GM19239 (cell line): Measurements from ENCODE around the gene SPIRE1.

ENCODE experiments used
- DNase-seq: peaks from one replicate; pipeline ENCODE4 v3.0.0; 2011; ENCODE audit warnings: low spot score; ENCODE audit not compliant: insufficient read length
- FAIRE-seq: peaks from 2 replicates; lab custom pipeline; 2011; peaks lifted over from hg19 to GRCh38; lab: Jason Lieb, UNC

SPIRE1 gene

DNA sequence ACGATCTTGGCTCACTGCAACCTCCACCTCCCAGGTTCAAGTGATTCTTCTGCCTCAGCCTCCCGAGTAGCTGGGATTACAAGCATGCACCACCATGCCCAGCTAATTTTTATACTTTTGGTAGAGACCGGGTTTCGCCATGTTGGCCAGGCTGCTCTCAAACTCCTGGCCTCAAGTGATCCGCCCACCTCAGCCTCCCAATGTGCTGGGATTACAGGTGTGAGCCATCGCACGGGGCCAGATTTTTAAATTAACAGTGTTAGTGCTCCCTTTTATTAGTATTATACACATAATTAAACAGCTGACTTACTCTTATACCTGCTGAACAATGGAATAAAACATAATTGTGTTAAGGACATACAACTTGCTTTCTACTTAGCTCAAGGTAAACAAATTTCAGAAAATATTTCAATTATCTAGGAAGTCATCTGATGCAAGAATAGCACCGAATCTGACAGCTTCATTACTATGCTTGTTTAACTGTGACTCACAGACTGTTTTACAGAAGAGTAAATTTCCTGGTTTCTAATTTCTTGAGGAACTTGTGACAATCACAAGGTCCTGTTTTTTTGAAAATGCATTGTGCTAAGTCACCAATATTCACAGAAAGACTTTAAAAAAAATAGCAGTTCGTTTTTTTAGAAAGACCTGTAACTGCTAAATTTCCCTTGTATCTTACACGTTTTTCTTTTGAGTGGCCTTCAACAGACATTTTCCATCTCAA is 51.2 kb downstream of the SPIRE1 start:
- no peak for DNase-seq
- no peak for FAIRE-seq

DNA sequence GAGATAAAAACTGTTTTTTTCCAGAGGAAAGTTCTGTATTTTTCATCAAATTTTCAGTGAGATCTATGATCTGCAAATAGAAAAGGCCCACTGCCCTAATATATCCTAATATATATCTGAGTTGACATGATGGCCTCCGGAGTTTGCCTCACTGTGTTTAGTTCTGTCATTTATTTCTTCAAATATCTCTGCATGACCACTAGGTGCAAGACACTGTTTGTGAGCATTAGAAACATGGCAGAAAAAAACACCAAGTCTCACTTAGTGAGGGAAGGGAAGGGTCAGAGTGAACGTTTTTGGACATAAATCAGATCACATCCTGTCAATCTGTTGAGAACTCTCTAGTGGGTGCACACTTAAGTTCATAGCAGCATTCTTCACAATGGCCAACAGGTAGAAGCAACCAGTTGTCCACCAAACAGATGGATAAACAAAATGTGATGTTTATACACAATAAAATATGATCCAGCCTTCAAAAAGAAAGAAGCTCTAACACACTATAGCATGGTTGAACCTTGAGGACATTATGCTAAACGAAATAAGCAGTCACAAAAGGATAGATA is 53.4 kb downstream of the SPIRE1 start:
- FAIRE-seq = no peak
- DNase-seq = no peak

DNA sequence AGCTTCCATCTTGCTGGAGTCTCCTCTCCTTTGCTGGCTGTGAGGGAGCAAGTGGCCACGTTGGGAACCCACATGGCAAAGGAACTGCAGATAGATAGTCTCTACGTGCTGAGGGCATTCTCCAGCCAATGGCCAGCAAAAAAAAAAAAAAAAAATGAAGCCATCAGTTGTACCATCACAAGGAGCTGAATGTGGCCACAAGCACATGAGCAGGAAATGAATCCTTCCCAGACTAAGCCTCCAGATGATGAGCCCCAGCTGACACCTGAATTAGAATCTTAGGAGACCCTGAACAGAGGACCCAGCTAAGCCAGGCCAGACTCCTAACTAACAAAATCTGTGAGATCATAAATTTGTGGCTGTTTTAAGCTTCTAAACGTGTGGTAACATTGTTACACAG is 57.9 kb downstream of the SPIRE1 start:
- DNase-seq = no peak
- FAIRE-seq = no peak

DNA sequence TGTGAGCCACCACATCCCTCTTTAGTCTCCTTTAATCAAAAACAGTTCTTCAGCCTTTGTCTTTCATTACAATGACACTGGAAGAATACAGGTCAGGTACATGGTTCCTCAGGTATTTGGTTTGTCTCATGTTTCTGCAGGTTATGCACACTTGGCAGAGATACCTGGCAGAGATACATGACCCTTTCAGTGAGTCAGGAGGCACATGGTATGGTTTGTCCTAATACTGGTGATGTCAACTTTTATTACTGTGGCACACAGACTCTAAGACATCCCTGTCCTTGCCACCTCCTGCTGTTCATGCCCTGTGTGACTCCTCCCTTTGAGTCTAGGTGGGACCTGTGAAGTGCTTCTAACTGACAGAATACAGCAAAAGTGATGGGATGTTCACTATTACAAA is 58.4 kb downstream of the SPIRE1 start:
- DNase-seq (no peak), FAIRE-seq (no peak)

DNA sequence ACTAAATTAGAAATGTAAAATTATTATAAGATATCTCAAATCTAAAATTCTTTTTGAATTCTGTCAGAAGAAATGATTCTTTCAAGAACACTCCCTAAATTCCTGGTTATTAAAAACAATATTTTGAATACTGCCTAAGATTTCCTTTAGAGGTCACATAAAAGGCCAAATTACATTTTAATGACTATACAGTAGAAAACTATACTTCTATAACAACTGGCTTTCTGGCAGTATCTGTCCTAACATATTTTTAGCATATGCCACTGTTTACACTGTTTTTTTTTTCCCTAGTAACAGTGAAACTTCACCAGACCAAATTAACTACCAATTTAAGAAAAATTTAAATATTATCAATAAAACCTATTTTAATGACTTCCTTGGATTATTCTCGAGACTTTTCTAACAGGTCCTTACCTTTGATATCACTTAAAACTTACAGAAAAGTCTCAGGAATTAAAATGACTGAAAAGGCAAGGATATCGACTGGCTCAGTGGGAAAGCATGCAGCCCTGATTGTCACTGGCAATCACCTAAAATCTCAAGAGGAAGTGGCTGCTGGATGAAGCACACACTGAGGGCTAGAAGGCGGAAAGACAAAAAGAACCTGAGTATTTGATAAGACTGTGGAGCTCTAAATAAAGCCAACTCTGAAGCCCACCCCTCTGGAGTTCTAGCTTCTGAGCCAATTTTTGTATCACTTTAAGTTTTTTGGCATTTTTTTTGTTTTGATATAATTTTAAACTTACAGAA is 59.6 kb downstream of the SPIRE1 start:
- DNase-seq = no peak
- no peak for FAIRE-seq

DNA sequence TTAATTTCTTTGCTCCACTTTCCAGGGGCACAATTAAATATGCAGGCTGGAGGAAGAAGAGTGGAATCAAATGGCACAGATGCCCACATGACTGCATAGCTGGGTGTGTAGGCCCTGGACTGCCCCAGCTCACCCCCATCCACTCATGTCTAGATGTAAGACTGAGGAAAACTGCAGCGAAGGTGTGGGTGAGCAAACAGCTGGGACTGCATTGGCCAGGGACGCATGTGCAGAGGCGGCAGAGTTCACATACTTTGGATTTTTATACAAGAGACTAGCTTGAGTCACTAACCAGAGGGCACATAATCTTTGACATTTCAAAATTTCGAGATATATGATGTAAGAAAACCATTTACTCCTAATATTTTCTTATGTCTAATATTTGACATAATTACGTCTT is 60.1 kb downstream of the SPIRE1 start:
- FAIRE-seq = no peak
- DNase-seq = no peak

DNA sequence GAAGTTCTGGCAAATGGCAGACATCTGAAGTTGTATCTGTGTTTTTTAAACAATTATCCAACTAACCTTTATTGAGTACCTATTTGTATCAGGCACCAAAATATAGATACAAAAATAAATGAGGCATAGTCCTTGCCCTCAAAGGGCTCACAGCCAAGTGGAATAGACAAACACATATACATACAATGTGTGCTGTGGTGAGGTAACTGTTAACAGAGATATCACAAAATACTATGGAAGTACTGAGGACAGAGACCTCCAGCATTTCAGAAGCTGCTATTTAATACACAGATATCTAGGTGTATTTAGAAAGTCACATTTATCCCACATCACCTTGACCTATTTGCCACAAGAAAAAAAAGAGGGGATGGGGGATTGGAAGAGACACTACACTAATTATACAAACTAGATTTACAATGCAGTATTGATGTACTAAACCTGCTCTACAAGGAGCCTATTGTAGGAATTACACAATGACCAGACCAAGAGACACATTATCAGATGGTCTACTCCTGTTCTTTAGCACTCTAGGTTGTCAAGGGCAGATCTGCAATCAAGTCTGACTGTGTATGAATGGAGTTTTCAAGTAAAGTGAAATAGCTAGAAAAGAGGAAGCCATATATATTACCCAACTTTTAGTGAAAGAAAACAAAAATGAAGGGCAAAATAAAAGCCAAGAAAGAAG is 62.2 kb downstream of the SPIRE1 start:
- FAIRE-seq = no peak
- no peak for DNase-seq

DNA sequence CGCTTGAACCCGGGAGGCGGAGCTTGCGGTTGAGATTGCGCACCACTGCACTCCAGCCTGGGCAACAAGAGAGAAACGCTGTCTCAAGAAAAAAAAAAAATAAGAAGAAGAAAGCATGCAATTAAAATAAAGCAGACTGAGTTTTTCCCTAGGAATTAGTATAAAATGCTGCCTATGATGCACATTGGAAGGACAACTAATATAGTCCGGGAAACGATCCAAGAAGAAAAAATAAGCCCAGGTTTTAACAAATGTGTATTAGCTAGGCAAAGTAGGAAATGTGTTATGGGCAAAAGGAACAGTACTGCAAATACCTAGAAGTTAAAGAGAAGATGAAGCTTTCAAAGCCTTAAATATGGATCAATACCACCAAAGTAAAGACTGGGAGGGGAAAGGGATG is 64.0 kb downstream of the SPIRE1 start:
- DNase-seq (no peak), FAIRE-seq (no peak)

DNA sequence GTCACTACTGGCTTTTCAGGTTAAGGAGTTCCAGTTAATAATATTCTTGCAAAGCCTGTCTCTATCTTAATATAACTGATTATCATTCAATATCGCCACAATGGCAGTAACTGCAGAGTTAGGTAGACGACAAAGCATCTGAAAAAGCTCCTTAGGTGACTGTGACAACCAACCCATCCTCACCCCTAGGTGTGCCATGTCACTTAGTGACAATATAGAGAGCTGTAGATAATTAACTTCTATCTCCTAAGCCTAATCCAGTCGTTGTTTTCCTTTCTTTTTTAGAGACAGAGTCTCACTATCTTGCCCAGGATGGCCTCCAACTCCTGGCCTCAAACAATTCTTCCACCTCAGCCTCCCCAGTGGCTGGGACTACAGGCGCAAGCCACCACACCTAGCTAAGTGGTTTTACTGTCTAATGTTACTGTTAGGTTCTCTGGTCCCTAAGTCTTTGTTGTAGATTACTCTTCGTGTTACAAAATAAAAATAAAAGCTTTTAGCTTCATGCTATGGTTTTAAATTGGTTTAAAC is 65.2 kb downstream of the SPIRE1 start:
- DNase-seq (no peak), FAIRE-seq (no peak)

DNA sequence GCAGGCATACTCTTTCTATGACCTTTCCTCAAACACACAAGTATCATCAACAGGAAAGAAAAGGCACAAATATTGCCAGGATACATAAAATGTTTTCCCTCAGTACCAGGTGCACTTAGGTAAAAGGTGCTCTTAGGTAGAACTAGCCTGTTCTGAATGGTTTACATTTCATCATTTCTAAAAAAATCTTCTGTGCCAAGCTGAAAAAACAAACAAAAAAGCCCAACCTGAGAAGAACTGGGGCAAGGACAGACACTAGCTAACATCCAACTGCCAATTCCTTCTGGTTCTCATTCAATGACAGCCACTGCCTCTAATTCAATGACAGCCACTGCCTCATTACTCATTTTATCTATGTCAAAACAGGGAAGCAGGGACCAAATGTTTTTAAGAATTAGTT is 68.5 kb downstream of the SPIRE1 start:
- DNase-seq (no peak), FAIRE-seq (peak; percentile 21)

DNA sequence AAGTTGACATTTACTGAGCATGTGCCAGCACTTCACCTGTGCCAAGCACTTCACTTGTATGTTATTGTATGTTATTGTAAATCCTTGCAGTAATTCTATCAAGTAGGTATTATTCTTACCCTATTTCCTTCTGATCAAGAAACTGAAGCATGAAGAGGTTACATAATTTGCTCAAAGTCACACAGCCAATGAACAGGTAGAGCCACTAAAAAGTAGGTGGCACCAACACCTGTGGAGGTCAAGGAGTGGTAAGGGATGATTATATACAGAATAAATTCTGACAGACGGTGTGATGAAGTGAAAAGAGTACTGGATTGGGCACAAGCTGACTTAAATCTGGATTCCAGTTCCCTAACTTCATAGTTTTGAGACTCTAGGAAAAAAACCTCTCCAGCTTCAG is 71.0 kb downstream of the SPIRE1 start:
- DNase-seq (no peak), FAIRE-seq (no peak)

DNA sequence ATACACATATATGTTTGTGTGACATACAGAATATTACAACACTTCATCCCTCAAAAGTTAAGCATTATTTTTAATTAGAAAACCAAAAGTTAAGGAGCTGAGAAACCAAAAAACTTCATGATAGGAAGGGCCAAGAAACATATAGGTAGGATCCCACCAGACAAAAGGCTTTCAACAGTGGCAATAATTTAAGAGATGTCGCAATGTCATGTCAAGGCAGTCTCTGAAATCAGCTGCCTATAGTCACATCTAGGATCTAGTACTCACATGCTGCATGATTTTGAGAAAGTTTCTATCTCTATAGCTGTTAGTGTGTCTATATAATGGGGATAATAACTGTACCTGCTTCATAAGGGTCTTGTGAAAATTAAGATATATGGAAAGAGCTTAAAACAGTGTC is 72.7 kb downstream of the SPIRE1 start:
- DNase-seq (no peak), FAIRE-seq (no peak)

DNA sequence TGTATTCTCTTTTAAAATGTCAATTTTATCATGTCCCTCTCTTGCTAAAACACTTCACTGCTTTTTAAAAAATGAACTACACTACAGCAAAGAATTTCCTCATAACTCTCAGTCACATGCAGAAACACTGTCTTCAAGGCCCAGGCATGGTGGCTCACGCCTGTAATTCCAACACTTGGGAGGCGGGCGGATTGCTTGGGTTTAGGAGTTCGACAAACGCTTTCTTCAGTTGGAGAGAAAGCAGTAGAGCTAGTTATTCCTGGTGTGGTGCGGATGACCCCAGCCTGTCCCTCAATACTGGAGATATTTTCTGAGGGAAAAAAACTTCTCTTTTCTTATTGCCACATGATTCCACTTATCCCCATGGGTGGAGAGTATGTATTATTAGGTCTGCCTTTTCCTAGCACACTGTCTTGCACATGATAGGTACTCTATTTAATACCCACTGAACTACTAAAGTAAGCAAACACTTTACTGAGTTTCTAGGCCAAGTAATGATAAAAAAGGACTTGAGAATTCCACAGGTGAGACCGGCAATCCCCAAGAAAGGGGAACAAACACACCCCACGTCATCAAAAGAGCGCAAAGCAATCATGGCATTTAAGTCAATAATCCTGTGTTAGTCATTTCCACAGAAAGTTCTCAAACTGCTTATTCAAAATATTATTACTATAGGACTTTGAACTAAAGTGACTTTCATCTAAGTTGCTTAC is 77.1 kb downstream of the SPIRE1 start:
- FAIRE-seq (no peak), DNase-seq (no peak)

DNA sequence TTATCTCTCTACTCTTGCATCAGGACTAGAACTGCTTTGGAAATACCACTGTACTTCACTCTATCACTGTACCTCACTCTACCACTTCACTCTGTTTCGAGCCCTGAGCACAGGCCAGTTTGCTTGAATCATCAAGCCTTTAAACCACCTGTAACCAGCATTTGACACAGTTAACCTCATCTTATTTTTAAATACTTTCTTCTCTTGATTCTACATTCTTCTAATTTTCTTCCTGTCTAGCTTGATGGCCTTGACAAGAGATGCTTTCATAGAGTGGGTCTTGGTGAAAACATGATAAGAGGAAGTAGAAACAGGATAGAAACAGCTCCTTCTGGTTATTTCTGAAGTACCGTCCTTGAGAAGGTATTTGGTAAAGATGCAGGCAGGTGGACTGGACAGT is 78.1 kb downstream of the SPIRE1 start:
- no peak for FAIRE-seq

DNA sequence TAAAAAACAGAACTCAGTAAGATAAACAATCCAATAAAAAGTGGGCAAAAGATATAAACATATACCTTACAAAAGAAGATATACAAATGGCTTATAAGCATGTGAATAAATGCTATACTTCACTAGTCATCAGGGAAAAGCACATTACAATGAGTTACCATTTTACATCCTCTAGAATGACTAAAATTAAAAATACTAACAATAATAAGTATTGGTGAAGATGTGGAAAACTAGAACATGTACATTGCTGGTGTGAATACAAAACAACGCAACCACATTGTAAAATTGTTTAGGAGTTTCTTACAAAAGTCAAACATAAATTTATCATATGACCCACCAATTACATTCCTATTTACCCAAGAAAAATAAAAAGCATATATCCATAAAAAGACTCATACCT is 80.1 kb downstream of the SPIRE1 start:
- no peak for FAIRE-seq
- DNase-seq = no peak

More for the DNA sequence above, 78.1 kb downstream of the SPIRE1 start:
- no peak for DNase-seq

DNA sequence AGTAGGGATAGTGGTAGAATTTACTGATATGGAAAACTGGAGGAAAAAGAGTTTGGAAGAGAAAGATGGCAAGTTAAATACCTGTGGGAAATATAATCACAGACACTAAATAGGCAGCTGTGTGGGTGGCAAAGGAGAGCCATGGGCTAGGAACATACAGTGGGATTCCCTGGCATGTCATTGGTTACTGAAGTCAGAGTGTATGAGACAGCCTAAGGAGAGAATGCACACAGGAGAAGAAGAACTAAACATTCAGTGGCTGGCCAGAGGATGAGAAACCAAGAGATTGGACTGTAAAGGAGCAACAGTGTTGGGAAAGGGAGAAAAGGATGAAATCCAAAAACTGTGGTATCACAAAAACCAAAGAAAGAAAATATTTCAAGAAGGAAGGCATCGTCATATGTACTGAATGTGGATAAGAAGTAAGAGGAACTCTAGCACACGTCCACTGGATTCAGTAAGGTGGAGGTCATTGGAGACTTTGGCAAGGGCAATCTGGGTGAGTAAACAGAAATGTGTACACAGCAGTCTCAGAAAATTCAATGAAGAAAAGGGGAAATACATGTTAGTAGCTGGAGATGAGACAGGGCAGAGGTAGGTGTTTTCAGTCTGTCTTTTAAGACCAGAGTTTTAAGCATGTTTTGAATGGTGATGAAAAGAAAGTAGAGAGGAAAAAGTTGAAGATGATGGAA is 83.3 kb downstream of the SPIRE1 start:
- DNase-seq = no peak
- no peak for FAIRE-seq

DNA sequence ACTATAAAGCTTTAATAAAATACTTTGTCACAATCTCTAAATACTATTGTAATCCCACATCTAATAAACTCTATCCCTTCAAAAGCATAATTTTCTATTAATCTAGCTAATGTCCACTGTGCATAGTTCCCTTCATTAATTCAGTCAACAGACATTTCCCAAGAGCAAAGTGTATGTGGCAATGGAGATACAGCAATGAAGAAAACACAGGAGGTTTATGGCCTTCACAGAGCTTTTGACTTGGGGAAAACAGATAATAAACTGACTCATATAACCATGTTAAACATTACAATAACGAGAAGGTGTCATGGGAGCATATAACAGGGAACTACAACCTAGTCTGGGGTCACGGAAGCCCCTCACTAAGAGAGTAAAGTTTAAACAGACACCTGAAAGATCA is 86.3 kb downstream of the SPIRE1 start:
- no peak for DNase-seq
- FAIRE-seq = no peak

DNA sequence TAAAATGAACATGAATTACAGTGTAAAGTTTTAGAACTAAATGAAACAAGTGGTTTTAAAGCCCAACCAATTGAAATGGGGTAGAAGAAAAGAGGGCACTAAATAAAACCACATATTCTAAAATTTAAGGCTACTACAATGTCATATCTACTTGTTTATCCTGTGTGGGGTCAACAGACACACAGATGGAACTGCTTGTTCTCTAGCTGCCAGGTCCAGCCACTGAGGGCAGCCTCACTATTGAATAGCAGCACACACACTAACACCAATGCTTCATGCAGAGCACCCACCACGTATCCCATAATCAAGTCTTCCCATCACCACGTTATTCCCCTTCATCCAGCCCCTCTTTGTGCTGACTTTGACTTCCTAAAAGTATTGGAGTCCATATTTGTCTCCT is 88.1 kb downstream of the SPIRE1 start:
- DNase-seq (no peak), FAIRE-seq (no peak)

DNA sequence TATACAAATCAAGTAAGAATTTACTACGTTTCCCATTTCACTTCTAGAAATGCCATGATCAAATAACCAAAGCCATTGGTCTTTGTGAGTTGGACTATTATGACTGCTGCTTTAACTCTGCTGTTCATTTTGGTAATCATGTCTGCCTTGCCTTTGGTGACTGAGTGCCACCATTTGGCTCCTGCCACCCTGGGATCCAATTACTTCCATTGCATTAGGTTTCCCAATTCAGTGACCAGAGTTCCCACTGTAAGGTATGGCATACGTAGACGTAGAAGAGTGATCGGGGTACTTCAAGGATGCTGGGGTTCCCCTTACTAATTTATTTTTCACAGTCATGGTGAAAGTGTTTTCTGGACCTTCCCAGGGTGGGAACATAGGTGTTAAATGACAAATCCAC is 90.1 kb downstream of the SPIRE1 start:
- no peak for FAIRE-seq
- no peak for DNase-seq

DNA sequence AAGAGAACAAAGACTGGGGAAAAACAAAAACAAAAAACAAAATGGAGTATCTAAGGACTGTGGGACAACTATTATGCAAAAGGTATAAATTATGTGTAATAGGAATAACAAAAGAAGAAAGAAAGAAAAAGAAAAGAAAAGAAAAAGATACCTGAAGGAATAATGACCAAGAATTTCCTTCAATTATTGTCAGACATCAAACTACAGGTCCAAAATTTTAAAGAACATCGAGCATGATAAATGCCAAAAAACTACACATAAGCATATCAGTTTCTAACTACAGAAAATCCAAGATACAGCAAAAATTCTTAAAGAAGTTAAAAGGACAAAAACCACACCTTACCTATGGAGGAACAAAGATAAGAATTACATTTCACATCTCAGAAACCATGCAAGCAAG is 93.0 kb downstream of the SPIRE1 start:
- DNase-seq (no peak), FAIRE-seq (no peak)
